Epithelial cell of umbilical artery (primary cell): ENCODE data around the gene RPL13A. TPM values are rescaled to one million over a fixed set of nuclear protein-coding genes. Genes with fewer than 3 reads are reported as not detected.

ENCODE experiments used
- total RNA-seq: library from RNA; depleted of rRNA; stranded (reverse); fragments of >200 nt; gene quantifications from 2 replicates; pipeline ENCODE4 v1.2.3, GENCODE V29; 2014

The RPL13A gene
- total RNA-seq: 1,312 and 3,748 TPM in 2 replicates

DNA sequence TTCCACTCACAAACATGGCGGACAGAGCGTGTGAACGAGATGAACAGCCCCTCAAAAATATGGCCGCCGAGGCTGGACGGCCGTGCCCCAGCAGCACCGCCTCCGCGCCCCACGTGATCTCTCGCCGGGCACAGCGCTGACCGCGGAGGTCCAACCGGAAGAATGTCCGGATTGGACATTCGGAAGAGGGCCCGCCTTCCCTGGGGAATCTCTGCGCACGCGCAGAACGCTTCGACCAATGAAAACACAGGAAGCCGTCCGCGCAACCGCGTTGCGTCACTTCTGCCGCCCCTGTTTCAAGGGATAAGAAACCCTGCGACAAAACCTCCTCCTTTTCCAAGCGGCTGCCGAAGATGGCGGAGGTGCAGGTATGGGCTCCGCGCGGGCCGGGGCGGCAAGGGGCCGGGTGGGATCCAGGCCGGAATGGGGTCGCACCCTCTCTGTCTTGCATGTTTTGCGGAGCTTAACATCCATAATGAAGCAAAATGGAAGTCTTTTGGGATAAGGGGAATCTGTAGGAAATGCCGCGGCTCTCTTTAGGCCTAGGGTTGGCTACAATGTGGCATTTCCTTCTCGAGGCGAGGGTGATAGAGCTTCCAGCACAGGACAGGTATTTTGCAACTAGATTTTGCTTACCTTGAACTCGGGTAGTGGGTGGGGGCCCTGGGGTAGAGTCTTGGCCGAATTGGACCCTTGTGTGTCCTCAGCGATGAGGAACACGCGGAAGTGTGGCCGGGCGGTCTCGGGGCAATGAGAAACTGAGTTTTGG is at the start of gene RPL13A:
Gene RPL13A (plus strand): TSS at position 332 of the 769 bp plus-strand sequence. CDS start 22 bp downstream, at position 354.

GRCh38 chr19:49441210-49441959 is 46.0 kb upstream of the RPL13A start, which contains the start of gene SLC17A7:
TSS of gene SLC17A7 (minus strand) at chr19:49441527. CDS start at chr19:49441379, 148 bp downstream.

GRCh38 chr19:49451430-49452181 is 35.8 kb upstream of the RPL13A start, which contains the start of gene PIH1D1:
TSS of gene PIH1D1 (minus strand) at chr19:49451814. CDS start at chr19:49451574, 240 bp downstream.

DNA sequence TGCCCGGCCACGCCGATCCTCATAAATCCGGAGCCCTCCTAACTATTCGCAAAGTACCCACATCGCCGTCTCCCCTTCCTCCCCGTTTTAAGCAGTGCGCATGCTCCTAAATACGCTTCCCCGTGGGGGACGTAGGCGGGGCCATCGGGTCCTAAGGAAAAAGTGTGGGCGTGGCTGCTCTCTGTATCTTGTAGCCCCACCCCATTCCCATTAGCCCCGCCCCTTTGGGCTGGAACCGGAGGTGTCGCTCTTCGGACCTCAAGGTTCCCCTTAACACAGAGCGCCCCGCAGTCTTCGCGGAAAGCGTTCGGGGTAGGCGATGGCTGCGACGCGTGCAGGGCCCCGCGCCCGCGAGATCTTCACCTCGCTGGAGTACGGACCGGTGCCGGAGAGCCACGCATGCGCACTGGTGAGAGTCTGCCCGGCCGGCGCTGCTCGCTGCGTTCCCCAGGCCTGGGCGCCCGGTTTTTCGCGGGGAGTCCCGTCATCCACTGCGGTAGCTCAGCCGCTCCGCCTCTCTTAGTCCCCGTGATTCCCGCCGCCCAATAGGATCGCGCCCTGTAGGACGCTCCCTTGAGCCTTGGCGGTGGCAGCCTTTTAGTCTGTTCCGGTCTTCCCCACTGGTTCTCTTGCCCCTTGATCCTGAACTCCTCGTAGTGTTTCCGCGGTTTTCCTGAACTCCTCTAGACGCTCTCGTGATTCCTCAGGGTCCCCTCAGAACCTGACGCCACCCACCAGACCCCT is 34.2 kb upstream of the RPL13A start, which contains the start of gene ALDH16A1:
Gene ALDH16A1 (plus strand): TSS at position 213 of the 744 bp plus-strand sequence. CDS start 107 bp downstream, at position 320.

GRCh38 chr19:49473868-49474541 is 13.4 kb upstream of the RPL13A start, which contains the start of gene FLT3LG:
TSS of gene FLT3LG (plus strand) at chr19:49474215. CDS start at chr19:49474640, 425 bp downstream.

Other genes with a start within 250 kb of the RPL13A start
- gene SLC6A16, start 162.4 kb upstream of the RPL13A start, total RNA-seq: under 0.01 and 0.15 TPM in 2 replicates
- not detected in 2 replicates for gene CD37, start 152.2 kb upstream of the RPL13A start, total RNA-seq
- gene TEAD2, start 125.2 kb upstream of the RPL13A start, total RNA-seq: 43.8 and 64.3 TPM in 2 replicates
- gene DKKL1, start 123.7 kb upstream of the RPL13A start, total RNA-seq: not detected in 2 replicates
- not detected in 2 replicates for gene KASH5, start 99.4 kb upstream of the RPL13A start, total RNA-seq
- not detected in 2 replicates for gene PTH2, start 64.2 kb upstream of the RPL13A start, total RNA-seq
- gene GFY, start 62.2 kb upstream of the RPL13A start, total RNA-seq: not detected in 2 replicates
- 0.15 TPM in 1 of 2 replicates, not detected in the other for gene SLC17A7, start 46.1 kb upstream of the RPL13A start, total RNA-seq
- 162 and 176 TPM in 2 replicates for gene PIH1D1, start 35.8 kb upstream of the RPL13A start, total RNA-seq
- 40.3 and 62.9 TPM in 2 replicates for gene ALDH16A1, start 34.4 kb upstream of the RPL13A start, total RNA-seq
- gene FLT3LG, start 13.4 kb upstream of the RPL13A start, total RNA-seq: 0.32 and 1.8 TPM in 2 replicates
- gene RPS11, start 8.8 kb downstream of the RPL13A start, total RNA-seq: 1,938 and 5,232 TPM in 2 replicates
- gene FCGRT, start 25.1 kb downstream of the RPL13A start, total RNA-seq: 48.1 and 62.3 TPM in 2 replicates
- 76.3 and 146 TPM in 2 replicates for gene RCN3, start 40.4 kb downstream of the RPL13A start, total RNA-seq
- gene NOSIP, start 92.9 kb downstream of the RPL13A start, total RNA-seq: 103 and 121 TPM in 2 replicates
- gene PRRG2, start 93.7 kb downstream of the RPL13A start, total RNA-seq: 1.3 and 1.4 TPM in 2 replicates
- 1.4 and 1.6 TPM in 2 replicates for gene PRR12, start 103.6 kb downstream of the RPL13A start, total RNA-seq
- gene RRAS, start 152.5 kb downstream of the RPL13A start, total RNA-seq: 43.5 and 48.4 TPM in 2 replicates
- gene SCAF1, start 154.6 kb downstream of the RPL13A start, total RNA-seq: 8.2 and 11.7 TPM in 2 replicates
- gene IRF3, start 178.2 kb downstream of the RPL13A start, total RNA-seq: 48.8 and 53.9 TPM in 2 replicates
- 7.0 and 7.5 TPM in 2 replicates for gene BCL2L12, start 178.3 kb downstream of the RPL13A start, total RNA-seq
- gene PRMT1, start 189.7 kb downstream of the RPL13A start, total RNA-seq: 536 and 608 TPM in 2 replicates
- 0.32 and 0.91 TPM in 2 replicates for gene ADM5, start 202.0 kb downstream of the RPL13A start, total RNA-seq
- gene CPT1C, start 203.5 kb downstream of the RPL13A start, total RNA-seq: 13.0 and 19.5 TPM in 2 replicates